ENCODE results near the gene REM1.

Gene REM1

DNA sequence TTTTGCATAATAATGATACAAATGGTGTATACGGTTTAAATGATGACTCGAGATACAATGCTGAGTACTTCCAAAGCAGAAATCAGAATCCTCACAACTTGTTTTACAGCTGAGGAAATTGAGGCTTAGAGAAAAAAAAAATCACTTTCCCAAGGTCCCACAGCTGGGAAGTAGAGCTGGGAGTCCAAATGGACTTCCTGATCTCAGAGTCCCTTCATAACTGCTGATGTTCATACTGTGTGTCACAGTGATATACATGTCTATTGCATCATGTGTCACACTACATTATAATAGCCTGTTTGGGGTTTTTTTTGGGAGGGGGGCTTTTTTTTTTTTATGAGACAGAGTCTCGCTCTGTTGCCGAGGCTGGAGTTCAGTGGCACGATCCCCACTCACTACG, 47.6 kb downstream of the REM1 start:
- DNase-seq (ENCODE audit: low spot score): no peak
- no peak for FAIRE-seq

DNA sequence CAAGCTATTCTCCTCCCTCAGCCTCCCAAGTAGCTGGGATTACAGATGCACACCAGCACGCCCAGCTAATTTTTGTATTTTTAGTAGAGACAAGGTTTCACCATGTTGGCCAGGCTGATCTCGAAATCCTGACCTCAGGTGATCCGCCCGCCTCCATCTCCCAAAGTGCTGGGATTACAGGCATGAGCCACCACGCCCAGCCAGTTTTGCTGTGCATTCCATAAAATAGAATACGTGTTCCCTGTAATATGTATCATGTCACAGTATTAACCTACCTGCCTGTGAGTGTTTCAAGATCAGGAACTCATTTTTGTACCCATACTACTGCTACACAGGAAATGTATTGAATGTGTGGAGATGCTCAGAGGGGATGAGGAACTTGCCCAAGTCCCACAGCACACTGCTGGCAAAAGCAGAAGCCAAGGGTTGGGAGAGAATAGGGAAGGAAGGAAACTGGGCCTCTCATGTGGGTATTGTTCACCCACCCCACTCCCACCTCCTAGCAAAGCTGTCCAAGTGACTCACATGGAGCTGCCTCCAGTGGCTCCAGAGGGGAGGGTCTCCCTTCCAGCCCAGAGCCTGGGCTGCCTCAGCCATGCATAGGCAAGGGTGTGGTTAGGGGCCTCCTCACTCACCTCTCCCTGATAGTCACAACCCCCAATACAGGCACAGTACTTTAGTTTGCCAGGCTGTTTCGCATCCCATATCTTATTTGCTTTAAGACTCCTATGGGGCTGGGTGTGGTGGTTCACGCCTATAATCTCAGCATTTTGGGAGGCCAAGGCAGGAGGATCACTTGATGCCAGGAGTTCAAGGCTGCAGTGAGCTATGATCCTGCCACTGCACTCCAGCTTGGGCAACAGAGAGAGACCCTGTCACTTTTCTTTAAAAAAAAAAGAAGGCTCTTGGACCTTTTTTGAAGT, 48.5 kb downstream of the REM1 start:
- no peak for FAIRE-seq
- no peak for DNase-seq (ENCODE audit: low spot score)

GRCh38 chr20:31527266-31527665, 52.2 kb downstream of the REM1 start:
- FAIRE-seq: no peak

More at GRCh38 chr20:31527266-31527665, 52.2 kb downstream of the REM1 start:
- DNase-seq (ENCODE audit: low spot score): no peak
